Astrocyte (in vitro differentiated cells and primary cell): Measurements from ENCODE around the gene MISP.

Source experiments
- CTCF ChIP-seq: IDR thresholded peaks from 2 replicates; pipeline ENCODE4 v1.5.1; 2011; ENCODE audit warnings: low read depth, mild to moderate bottlenecking, inconsistent platforms, low read length, moderate library complexity; ENCODE audit not compliant: insufficient read depth
- EZH2 ChIP-seq: IDR thresholded peaks from 2 replicates; pipeline ENCODE4 v1.6.1; 2012; ENCODE audit warnings: mild to moderate bottlenecking, low read length, inconsistent platforms; ENCODE audit not compliant: insufficient read depth

GRCh38 chr19:746208-746819 lies 4.6 kb upstream of the MISP start:
- TF ChIP-seq EZH2 (no peak), CTCF (no peak)
